Fibroblast of villous mesenchyme (primary cell): Measurements from ENCODE around the gene HTR2A. TPM values are rescaled to one million over a fixed set of nuclear protein-coding genes. Genes with fewer than 3 reads are reported as not detected.

Experiments
- DNase-seq: peaks from one replicate; pipeline ENCODE4 v3.0.0-alpha.2; 2010; ENCODE audit warnings: low read depth
- H3K4me3 ChIP-seq: 2 replicates; pipeline ENCODE4 v1.5.1; 2011; ENCODE audit warnings: low read depth, mild to moderate bottlenecking, low read length
- CTCF ChIP-seq: IDR thresholded peaks from 2 replicates; pipeline ENCODE4 v1.5.1; 2012; ENCODE audit warnings: low read depth, mild to moderate bottlenecking, low read length; ENCODE audit not compliant: insufficient read depth
- total RNA-seq: library from RNA; depleted of rRNA; stranded (reverse); fragments of >200 nt; gene quantifications from 2 replicates; pipeline ENCODE4 v1.2.3, GENCODE V29; 2012

HTR2A gene
- total RNA-seq, 1 donor = not detected

- no peak overlapping the region for H3K4me3 ChIP-seq
- no peak for TF ChIP-seq CTCF
- no peak for DNase-seq
These were observed 50.1 kb downstream of the HTR2A start for GRCh38 chr13:46846726-46847125.

GRCh38 chr13:46845146-46845545 is 51.7 kb downstream of the HTR2A start:
- no peak for DNase-seq
- TF ChIP-seq CTCF = no peak
- H3K4me3 ChIP-seq = no peak overlapping the region

- peak; percentile 5 for DNase-seq
- no peak for TF ChIP-seq CTCF
- no peak overlapping the region for H3K4me3 ChIP-seq
These were observed 52.4 kb downstream of the HTR2A start for GRCh38 chr13:46844431-46844830.

DNA sequence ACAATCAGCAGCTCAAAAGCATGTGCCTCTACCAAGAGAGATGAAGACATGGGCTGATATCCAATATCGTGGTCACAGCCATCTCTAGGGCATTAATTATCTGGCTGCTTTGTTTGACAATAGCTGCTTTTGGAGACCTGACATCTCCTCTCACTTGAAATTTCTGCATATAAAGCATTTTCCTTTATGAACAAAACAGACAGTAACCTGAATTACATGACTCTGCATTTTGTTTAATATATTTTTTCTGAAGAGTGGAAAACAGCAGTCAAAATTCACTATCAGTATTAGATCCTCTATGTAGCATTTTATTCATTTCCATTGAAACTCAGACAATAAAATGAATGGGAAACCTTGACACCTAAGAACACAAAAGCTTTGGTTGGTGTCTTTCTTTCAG is 57.5 kb downstream of the HTR2A start:
- DNase-seq = no peak
- no peak overlapping the region for H3K4me3 ChIP-seq
- no peak for TF ChIP-seq CTCF

- H3K4me3 ChIP-seq = no peak overlapping the region
- DNase-seq = no peak
- no peak for TF ChIP-seq CTCF
These were observed 62.2 kb downstream of the HTR2A start for GRCh38 chr13:46834657-46835056.

- DNase-seq = peak; percentile 70
- H3K4me3 ChIP-seq = no peak overlapping the region
- TF ChIP-seq CTCF = peak; percentile 70
These were observed 65.2 kb downstream of the HTR2A start for GRCh38 chr13:46831588-46832194.

- DNase-seq = no peak
- no peak overlapping the region for H3K4me3 ChIP-seq
- TF ChIP-seq CTCF = no peak
These were observed 66.3 kb downstream of the HTR2A start for GRCh38 chr13:46830405-46831005.
